Measurements from ENCODE around the gene ZKSCAN4.

The ZKSCAN4 gene

GRCh38 chr6:28252009-28252975, at the start of gene ZKSCAN4:
Gene ZKSCAN4, minus strand, starts transcription at chr6:28252269. Its CDS starts 289 bp downstream, at chr6:28251980.
- DNase-seq (ENCODE audit: low spot score): peak; percentile 85

DNA sequence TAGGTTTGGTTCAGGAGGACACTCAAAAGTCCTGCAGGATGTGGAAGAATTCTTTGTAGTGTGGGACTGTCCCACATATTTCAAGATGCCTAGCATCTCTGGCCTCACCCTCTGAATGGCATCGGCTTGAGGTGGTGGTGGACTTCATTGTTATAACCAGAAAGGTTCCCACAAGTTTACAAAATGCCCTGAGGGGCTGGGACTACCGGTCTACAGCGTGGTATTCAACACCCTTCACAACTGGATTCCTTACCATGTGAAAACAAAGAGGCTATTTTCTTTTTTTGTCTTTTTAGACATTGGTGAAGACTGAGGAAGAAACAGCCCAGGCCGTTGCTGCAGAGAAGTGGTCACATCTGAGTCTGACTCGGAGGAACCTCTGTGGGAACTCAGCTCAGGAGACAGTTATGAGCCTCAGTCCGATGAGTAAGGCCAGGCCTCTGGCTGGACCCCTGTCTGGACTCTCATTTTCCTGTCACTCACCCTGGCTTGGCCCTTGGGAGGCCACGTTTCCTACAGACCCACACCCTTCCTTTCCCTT, 44.5 kb upstream of the ZKSCAN4 start:
- DNase-seq (ENCODE audit: low spot score): no peak

DNA sequence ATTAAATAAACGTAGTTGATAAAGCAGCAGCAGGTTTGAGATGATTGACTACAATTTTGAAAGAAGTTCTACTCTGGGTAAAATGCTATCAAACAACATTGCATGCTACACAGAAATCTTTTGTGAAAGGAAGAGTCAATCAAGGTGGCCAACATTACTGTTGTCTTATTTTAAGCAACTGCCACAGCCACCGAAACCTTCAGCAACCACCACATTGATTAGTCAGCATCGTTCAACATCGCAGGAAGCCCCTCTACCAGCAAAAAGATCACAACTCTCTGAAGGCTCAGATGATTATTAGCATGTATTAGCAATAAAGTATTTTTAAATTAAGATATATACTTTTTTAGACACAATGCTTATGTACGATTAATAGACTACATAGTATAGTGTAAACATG, 43.3 kb upstream of the ZKSCAN4 start:
- no peak for DNase-seq (ENCODE audit: low spot score)

GRCh38 chr6:28291573-28291972, 39.5 kb upstream of the ZKSCAN4 start:
- DNase-seq (ENCODE audit: low spot score): no peak

- DNase-seq (ENCODE audit: low spot score): no peak
Observed at GRCh38 chr6:28282926-28283325, 30.9 kb upstream of the ZKSCAN4 start.

DNA sequence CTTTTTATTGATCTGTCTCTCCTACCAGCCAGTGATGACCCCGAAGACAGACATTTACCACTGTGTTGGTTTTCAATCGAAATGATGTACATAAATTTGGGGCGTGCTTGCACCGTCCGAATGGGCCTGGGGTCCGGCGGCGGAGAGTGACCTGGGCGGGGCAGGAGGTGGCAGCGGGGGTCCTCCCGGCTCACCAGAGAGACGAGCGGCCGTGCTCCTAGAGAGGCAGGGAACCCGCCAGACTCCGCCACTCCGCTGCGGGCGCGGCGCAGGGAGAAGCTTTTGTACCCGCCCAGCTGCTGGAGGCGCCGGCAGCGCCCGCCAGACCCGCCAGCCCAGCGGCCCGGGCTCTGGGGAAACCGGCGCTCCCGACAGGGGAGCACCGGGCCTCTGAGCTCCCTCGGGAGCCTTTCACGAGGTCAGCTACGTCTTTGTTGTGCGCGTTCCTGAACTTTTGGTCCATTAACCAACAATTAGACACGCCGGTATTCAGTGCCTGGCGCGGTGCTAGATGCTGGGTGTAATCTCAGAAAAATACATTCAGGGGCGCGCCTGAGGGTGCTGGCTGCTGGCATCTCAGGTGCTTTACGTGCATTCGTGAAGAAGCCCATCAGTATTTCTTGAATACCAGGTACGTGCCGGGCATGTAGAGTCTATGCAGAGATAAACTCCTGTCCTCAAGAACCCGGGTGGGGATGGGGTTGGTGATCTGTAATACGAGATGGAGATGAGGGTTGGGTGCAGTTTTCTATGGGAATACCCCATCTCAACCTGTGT, 29.4 kb upstream of the ZKSCAN4 start, which contains the start of gene PGBD1:
Gene PGBD1 (plus strand): TSS at position 285 of the 777 bp plus-strand sequence. CDS start 2,242 bp downstream, outside the sequence.
- DNase-seq (ENCODE audit: low spot score): no peak

DNA sequence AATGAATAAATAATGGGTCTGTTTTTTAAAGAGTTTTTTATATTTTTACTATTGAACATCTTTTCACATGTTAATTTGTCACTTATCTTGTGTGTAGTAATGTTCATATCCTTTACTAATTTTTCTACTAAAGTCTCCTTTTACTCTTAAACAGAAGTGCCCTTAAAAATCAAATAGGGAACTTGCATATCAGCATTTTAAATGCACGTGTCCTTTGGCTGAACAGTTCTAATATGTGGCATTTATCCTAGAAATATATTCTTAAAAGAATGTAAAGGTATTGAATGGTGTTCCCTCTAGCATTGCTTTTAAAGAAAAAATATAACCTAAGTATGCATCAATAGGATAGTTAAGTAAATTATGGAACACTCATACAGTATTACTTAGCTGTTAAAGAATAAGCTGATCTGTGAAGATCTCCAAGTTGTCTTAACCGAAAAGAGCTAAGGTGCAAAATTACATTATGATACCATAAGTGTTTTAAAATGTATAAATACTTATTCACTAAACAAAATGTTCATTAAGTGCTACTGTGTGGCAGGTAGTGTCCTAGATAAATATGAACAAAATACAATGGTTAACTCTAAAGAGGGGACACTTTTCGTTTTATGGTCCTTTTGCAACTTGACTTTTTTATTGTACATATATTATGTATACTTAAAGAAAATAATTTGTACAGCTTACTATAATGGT, 28.7 kb upstream of the ZKSCAN4 start:
- no peak for DNase-seq (ENCODE audit: low spot score)

- DNase-seq (ENCODE audit: low spot score): no peak
Observed at GRCh38 chr6:28277746-28278145, 25.7 kb upstream of the ZKSCAN4 start.

GRCh38 chr6:28274888-28275287, 22.8 kb upstream of the ZKSCAN4 start:
- no peak for DNase-seq (ENCODE audit: low spot score)

GRCh38 chr6:28269492-28269891, 17.4 kb upstream of the ZKSCAN4 start:
- DNase-seq (ENCODE audit: low spot score): no peak

DNA sequence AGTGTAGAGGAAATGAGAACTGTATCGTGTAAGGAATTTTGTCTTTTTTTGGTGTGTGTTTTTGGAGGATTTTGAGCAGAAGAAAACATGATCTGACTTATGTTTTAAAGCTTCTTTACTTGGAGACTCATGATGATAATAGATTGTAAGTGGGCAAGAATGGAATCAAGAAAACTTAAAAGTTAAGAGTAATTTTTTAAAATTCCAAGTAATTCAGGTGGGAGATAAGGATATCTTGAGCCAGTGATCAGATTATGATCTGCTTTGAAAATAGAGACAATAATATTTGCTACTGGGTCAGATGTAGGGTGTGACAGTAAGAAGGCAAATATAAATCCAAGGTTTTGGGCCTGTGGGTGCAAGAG, 15.6 kb upstream of the ZKSCAN4 start:
- no peak for DNase-seq (ENCODE audit: low spot score)

DNA sequence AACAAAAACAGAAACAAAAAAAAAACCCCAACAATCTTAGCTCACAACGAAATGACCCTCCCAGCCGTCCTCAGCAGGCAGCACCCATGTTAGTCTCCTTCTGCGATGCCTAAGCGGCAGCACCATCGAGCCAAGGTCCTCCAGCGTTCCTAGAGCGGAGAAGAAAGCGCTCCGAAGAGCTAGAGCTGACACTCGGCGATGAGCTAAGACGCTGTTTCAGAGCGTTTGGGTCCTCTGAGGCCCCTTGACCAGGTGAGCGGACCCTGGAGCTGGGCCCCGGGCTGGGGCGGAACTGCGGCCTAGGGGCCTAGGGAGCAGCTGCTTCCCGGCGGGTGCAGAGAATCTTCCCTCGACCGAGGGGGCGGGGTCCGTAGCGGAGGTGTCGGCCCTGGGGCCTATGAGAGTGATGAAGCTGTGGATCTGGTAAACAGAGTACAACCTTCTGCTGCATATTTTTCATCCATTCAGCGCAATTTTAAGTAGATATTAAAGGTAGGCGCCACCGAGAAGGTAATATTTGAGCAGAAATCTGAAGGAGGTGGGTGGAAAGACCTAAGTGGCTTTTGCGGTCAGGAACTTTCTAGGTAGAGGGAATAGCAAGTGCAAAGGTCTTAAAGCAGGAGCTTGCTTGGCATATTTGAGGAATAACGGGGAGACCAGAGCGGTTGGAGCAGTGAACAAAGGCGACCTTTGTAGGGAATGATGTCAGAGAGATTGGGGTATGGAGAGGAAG, 15.1 kb upstream of the ZKSCAN4 start, which contains the start of gene ZSCAN26:
Gene ZSCAN26 (plus strand): TSS at position 182 of the 733 bp plus-strand sequence. CDS start 4,777 bp downstream, outside the sequence.
- peak; percentile 91 for DNase-seq (ENCODE audit: low spot score)

- DNase-seq (ENCODE audit: low spot score): no peak
Observed at GRCh38 chr6:28266563-28266961, 14.5 kb upstream of the ZKSCAN4 start.

- no peak for DNase-seq (ENCODE audit: low spot score)
Observed at GRCh38 chr6:28264834-28265401, 12.8 kb upstream of the ZKSCAN4 start.

- no peak for DNase-seq (ENCODE audit: low spot score)
Observed at GRCh38 chr6:28263922-28264321, 11.9 kb upstream of the ZKSCAN4 start.

DNA sequence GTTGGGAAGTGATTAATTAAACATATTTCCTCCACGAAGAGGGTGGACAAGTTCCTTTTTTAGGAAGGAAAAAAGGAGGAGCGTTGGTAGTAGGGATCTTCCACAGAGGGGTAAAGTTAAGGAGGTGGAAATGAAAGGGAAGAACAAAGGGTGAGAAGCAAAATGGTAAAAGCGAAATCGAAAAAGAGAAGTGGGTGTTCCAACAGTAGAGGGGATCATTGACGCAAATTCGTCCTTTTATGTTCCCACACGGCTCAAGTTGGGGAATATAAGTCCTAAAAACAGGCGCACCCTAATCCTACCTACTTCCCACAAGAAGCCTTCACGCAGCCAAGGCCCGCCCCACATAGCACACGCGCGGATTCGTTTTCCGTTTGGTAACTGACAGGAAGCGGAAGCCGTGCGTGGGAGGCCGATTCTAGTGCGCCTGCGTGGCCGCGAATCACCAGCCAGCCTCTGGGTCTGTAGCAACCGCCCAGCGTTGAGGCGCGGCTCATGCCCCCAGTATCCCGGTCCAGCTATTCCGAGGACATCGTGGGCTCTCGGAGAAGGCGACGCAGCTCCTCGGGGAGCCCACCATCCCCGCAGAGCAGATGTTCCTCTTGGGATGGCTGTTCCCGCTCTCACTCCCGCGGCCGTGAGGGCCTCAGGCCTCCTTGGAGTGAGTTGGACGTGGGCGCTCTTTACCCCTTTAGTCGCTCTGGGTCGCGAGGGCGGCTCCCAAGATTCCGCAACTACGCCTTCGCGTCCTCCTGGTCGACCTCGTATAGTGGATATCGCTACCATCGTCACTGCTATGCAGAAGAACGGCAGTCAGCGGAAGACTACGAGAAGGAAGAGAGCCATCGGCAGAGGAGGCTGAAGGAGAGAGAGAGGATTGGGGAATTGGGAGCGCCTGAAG, 7.1 kb upstream of the ZKSCAN4 start, which contains the start of gene NKAPL:
Gene NKAPL (plus strand): TSS at position 421 of the 901 bp plus-strand sequence. CDS start 75 bp downstream, at position 496.
- peak; percentile 72 for DNase-seq (ENCODE audit: low spot score)

DNA sequence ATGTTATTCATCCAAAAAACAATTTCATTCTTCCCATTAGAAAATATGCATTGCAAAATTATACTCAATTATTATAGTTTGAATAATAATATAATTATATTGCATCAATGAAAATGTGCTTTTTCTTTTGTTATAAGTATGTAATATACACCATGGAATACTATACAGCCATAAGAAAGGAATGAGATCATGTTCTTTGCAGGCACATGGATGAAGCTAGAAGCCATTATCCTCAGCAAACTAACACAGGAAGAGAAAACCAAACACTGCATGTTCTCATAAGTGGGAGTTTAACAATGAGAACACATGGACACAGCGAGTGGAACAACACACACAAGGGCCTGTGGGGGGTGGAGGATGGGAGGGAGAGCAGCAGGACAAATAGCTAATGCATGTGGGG, 5.0 kb upstream of the ZKSCAN4 start:
- no peak for DNase-seq (ENCODE audit: low spot score)

DNA sequence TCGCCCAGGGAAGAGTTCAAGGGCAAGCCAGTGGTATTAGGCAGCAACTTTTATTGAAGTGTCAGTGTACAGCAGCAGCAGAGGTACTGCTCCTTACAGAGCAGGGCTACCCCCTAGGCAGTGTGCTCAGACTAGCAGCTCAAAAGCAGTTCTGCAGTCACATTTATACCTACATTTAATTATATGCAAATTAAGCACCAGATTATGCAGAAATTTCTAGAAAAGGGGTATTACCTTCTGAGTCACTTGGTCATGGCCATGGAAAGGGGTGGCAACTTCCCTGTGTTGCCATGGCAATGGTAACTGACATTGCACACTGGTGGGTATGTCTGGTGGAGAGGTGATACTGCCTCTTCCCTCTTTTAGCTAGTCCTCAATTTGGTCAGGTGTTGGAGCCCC, 2.1 kb upstream of the ZKSCAN4 start:
- no peak for DNase-seq (ENCODE audit: low spot score)

- DNase-seq (ENCODE audit: low spot score): no peak
Observed at GRCh38 chr6:28251661-28252008, 434 bp downstream of the ZKSCAN4 start.

DNA sequence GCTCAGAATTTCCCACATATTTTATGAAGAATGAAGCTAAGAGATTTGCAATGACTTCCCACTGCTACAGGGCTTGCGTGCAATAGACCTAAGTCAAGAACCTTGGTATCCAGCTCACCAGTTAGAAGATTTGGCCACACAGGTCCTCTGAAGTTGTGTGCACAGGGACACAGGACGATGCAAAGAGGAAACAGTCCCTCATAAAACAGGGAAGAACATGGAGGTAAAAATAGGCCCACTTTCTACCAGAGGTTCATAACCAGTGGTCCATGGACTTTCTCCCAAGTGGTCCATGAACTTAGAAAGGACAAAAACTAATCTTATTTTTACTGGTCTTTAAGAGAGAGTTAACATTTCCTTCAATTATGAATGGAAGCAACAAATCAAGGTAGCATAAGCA, 1.3 kb downstream of the ZKSCAN4 start:
- no peak for DNase-seq (ENCODE audit: low spot score)

Data from pons (tissue), 1 donor.